Stimulated activated CD4-positive, alpha-beta T cell treated with anti-CD3 and anti-CD28 coated beads, TNF-alpha, amount 100 ng/mL, for 4 hours (primary cell): ENCODE data around the gene ETF1.

Experiments used
- DNase-seq, 3 experiments: peaks; one replicate each; pipeline ENCODE4 v3.0.0-alpha.2; 2020; ENCODE audit warnings: low read depth in 3 of 3

ETF1 gene

DNA sequence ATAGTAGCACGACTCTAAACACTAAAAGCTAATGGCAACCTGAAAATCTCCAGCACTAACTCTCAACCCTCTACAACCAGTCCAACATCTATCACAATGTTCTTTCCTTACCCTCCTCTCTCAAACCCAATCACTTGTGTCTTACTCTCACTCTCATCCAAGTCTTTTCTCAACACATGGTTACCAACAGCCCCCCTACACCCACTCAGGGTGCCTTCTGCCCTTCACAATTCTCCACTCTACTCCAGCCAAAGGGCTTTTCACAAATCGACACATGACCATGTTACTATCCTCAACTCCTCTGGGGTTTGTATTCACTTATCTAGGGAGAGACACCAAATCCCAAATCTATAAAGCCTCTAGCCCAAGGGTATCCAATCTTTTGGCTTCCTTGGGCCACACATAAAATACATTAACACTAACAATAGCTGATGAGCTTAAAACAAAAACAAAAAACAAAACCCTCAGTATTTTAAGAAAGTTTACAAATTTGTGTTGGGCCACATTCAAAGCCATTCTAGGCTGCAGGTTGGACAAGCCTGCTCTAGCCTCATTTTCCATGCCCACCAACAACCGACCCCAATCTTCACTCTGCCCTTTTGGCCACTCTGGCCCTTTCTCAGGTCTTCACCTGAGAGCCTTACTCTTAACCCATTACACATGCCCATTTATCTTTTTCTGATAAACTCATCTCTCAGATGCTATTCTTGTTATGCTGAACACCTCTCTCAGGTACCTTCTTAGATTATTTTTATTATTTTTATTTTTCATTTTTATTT, 20.5 kb upstream of the ETF1 start:
- no peak for DNase-seq

DNA sequence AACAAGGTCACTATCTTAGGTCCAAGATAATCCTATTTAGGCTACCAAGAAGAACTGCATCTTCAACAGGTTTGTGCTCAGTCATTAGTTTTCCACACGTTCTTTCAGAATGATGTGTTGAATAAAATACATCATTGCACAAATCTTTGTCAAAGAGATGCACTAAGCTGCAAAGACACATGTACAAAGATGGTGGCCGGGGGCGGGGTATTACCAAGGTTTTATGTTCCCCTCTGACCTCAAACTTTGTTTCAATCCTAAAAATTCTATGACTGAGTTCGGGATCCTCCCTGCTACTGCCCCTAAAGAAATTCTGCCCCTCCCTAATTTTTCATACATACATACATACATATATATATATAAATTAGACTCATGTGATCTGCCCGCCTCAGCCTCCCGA, 17.9 kb upstream of the ETF1 start:
- DNase-seq = no peak

DNA sequence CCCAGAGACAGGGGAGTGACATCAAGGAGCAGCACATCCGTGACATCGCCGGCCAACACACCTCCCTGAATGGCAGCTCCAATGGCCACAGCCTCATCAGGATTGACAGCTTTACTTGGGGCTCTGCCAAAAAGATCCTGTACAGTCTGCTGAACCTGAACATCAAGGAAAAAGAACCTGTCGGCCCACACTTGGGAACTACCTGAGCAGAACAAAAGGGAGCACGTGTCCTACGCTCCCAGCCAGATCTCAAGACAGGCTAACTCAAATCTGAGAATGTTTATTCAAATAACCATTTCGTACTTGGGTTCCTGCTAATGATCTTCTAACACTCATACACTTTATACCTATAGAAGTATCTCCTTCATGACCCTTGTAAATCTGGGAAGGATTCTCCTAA, 16.9 kb upstream of the ETF1 start:
- no peak for DNase-seq

DNA sequence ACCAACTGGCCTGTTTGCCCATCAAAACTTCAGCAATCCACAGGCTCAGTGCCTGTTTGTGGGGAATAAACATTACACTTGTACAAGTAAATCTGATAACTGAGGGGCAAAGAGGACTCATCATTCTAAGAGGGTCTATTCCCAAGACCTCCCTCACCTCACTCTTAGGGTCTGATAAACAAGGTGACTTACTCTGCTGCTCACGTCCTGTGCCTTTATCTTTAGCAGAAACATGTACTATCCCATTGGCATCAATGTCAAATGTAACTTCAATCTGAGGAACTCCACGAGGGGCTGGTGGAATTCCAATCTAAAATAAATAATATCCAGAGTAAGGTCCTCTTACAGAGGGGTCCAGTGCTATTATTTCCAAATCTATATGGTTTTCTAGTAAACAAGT, 14.6 kb upstream of the ETF1 start:
- DNase-seq = no peak

DNA sequence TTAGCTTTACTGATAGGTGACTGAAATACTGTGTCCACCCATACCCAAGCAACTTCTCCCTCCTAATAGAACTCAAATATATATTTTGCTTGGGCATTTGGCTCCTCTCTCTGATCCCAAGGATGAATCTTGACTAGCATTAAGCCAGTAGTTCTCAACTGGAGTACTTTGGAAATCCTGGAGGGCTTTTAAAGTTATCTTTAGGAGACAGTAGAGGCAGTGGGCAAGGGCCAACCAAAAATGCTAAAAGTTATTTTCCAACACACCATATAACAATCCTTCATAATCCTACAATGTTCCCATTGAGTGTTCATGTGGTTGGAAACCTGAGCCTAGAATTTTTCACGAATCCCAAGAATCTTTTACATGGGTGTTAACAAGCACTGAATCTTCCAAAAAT, 11.1 kb upstream of the ETF1 start:
- no peak for DNase-seq

DNA sequence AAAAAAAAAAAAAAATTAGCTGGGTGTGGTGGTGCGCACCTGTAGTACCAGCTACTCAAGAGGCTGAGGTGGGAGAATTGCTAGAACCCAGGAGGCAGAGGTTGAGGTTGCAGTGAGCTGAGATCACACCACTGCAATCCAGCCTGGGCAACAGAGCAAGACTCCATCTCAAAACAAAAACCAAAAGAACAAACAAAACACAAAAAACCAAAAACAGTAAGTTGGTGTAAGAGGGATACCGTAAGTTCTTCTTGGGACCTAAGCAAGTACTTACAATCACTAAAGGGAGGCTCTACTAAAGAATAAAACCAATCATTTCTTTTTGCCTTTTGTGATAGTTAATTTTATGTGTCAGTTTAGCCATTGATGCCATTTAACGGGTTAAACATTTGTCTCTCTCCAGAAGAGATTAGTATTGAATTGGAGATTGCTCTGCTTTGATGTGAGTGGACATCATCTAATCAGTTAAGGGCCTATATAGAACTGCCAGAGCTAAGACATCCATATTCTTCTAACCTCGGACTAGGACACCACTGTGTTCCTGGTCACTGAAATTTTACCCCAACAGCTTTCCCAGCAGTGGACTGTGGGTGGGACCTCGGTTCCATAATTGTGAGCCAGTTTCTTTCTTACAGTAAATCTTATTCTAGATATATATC, 10.5 kb upstream of the ETF1 start:
- no peak for DNase-seq

DNA sequence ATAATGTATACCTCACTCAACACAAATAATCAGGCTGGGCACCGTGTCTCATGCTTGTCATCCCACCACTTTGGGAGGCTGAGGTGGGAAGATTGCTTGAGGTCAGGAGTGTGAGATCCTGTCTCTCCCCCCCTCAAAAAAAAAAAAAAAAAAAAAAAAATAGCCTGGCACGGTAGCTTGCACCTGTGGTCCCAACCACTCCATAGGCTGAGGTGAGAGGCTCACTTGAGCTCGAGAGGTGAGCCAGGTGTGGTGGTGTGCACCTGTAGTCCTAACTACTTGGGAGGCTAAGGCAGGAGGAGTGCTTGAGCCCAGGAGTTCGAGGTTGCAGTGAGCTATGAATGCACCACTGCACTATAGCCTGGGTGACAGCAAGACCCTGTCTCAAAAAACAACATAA, 9.6 kb upstream of the ETF1 start:
- no peak for DNase-seq

DNA sequence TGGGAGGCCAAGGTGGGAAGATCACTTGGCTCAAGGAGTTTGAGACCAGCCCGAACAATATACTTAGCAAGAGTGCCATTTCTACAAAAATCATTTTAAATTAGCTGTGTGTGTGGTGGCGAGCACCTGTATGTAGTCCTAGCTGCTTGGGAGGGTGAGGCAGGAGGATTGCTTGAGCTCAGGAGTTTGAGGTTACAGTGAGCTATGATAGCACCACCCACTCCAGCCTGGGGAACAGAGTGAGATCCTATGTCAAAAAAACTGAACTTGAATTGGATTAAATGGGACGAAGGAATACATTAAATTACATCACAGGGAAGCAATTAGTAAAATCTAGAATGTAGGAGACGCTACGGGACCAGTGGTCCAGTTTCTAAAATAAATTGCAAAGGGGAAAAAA, 6.4 kb upstream of the ETF1 start:
- no peak for DNase-seq

DNA sequence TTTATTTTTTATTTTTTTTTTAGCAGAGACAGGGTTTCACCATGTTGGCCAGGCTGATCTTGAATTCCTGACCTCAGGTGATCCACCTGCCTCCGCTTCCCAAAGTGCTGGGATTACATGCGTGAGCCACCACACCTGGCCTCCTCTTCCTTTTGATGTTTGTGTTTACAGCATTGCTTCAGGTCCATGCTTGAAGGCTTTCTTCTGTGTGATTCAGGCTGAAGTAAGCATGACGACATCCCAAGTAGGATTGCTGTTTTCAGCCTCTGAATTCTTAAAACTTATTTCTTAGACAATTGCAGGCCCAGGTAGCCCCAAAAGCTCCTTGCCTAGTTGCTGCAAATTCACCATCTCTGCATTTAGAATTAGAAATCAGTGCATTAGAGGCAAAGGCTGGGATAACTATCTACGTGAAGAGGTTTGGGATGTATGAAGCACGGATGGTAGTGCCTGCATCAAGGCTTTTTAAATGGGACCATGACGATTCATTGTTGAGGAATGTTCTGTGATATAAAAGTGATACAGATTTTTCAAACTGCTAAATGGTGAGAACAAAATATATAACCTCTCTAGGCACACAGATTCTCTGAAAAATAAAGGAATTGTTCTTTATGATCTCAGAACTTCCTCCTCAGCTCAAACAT, 3.0 kb upstream of the ETF1 start:
- no peak for DNase-seq

DNA sequence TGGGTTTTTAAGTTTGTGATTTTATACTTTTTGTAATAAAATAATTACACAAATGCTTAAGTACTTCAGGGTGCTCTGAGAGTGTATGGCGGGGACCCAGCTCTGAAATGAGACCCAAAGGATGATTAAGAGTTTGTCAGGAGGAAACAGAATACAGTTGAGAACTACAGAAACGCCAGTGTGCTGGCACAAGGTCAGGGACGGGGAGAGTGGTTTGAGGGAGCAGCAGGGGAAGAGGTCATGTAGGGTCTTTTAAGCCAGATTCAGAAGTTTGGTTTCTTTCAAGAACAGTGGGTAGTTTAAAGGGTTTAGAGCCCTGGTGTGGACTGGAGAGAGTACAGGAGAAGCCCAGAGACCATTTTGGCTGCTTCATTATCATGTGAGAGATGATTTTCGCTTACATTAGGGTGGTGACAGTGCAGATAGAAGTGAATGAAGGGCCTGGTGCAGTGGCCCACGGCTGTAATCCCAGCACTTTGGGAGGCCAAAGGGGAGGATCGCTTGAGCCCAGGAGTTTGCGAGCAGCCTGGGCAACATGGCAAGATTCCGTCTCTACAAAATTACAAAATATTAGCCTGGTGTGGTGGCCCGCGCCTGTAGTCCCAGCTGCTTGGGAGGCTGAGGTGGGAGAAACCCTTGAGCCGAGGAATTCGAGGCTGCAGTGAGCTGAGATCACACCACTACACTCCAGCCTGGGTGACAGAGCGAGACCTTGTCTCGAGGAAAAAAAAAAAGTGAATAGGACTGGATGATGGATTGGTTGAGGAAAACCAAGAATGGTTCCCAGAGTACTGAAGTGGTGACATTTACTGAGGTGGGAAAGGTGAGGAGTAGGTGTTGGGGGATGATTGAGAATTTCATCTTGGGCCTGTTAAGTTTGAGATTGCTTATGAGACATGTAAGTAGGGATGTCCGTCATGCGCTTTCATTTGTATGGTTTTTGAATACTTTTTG, 1.4 kb upstream of the ETF1 start:
- DNase-seq = no peak

DNA sequence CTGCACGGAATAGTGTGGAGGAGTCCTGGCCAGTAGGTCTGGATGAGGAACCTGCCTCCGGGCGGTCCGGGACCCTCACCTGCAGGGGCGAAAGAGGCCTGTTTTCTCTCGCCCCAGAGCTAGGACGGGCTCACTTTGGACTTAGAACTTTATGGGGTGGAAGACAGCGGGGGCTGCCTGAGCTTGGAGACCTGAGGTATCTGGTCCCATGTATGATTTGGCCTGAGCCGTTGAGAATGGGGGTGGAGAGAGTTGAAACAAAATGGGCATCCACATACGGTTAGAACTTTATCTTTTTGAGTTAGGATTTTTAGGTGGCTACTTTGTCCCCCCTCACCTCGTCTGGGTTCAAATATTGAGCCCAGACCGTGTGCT, 681 bp upstream of the ETF1 start:
- peak in 1 of 3 experiments; percentile 57 for DNase-seq

DNA sequence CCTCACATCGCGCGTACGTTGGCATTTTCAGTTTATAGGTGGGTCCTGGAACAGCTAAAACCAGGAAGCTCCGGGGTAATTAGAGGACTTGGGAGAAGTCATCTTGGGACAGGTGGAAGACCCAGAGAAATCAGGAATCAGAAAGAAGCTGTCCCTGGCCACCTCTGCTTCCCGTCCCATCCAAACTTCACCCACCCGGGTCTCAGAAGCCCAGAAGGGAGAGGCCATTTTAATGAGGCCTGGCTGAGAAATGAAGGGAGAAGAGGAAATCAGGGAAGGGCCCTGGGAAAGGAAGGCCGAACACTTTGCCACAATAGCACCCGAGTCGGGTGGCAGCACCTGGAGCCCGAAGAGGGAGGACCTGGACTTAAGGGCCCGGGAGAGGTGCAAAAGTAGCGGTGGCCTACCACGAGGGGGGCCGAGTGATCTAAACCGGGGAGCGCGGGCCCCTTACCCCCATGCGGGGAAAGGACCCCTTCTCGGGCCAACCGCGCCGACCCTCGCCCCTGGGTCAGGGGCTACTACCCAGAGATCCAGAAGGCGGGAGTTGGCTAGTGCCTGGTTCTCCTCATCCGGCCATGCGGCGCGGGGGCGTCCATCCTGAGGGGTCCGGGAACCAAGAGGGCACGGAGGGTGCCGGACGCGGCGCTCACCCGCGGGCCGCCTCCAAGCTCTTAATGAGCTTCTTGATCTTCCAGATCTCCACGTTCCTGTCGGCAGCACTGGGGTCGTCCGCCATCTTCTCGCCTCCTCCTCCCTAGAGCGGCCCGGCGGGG, 668 bp downstream of the ETF1 start:
- no peak for DNase-seq

DNA sequence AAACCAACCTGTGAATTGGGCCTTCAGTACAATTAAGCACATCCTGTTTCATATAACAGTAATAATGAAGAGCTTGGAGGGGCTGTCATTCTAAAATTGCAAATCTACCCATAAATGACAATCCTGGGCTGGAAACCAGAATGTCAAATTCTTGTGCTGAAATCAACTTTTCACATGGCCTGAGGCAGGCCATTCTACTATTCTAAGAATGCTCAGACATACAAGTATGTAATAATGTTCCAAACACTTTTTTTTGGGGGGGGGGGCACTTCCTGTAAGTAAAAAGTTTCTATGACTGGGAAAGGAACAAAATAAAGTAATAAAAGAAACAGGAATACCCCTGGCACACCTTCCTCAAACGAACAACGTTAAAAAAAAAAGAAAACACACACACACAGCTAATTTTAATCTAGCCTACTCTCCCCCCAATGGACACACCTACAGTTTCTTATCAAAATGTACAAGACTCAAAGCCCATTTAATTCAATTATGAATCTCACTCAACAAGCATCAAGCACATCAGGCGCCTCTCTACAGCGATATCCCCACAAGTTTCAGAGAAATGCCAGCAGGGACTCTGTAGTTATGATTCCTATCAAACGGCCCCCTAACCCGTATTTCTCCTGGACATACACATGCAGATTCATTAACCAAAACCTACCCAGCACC, 1.4 kb downstream of the ETF1 start:
- no peak for DNase-seq

DNA sequence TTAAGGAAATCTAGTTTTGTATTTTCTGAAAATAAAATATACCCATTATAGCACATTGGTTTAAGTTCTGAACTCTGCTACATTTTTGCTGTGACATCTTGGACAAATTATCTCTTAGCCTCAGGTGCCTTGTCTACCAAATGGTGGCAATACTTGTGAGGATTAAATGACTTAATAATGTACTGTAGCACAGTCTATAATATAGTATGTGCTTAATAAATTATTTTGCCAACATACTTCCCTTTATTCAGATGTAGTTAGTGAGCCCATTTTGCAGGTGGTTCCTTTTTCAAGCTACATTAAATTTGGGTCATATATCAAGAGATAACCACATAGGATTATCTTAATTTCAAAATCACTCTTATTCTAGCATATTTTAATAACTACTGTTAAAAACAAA, 3.2 kb downstream of the ETF1 start:
- no peak for DNase-seq

DNA sequence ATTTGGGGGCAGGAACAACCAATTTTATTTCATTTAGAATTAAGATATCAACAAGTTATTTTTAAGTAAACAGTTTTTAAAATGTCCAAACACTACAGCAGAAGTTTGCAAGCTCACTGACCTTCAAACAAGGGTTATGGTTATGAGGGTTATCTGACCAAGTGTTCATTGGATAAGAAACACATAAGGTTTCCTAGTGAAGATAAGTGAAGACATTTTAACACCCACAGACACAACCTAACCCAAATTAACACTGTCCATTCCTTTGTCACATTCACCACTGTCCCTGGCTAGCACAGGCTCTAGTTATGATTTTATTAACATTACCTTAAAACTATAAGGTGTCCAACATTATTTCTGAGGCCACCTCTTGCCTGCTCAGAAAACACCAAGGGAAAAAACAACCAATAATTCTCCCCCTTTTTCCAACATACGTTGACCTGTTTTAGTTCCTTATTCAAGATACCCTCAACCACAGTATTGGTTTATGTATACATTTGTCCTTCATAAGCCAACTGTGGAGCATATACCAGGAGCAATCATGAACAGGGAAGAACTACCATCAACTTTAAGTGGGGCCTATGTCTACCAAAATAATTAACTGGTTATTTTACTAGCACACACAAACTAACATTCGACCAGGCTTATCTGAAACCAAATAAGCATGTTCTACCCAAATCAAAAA, 4.0 kb downstream of the ETF1 start:
- DNase-seq = no peak

DNA sequence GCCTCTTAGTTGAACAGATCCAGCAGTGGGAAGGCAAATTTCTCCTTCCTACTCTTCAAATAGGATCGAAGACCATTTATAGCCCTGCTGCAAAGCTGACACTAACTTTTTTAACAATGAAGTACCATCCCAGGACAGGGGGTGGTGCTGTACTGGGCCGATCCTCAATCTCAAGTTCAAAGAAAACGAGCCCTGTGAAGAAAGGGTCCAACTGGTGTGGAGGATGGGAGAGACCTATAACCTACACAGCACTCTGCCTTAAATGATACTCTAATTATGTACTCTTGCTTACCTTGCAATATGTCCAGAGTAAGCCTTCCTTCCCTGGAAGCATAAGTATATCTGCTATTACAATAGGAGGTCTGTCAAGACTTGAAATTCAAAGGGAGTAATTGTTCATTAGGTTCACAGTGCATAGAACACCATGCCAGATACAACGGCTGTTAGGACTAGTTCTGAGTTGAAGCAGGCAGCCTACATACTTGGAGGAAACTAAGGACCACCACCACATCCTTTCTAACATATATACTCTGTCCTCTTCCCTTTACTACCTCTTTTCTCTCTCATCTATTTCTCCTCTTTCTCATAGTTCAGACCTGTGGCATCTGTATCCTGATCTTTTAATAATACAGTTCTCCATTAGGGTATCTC, 6.2 kb downstream of the ETF1 start:
- DNase-seq = no peak

DNA sequence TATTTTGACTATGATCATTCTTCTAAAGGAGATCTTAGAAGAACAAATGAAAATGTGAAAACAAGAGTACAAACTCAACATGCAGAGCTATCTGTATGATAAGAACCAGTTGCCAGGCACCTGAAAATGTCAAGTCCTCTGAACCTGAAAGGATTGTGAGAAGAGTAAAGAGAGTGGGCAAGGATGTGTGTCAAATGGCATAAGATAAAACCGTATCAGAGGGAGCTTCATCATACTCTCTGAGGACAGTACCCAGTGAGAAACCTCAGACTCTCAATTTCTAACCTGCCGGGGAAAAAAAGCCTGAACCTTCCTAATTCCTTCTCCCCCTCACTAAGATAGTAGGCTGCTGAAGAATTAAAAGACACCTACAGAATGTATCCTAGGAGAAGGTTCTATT, 6.8 kb downstream of the ETF1 start:
- no peak for DNase-seq

DNA sequence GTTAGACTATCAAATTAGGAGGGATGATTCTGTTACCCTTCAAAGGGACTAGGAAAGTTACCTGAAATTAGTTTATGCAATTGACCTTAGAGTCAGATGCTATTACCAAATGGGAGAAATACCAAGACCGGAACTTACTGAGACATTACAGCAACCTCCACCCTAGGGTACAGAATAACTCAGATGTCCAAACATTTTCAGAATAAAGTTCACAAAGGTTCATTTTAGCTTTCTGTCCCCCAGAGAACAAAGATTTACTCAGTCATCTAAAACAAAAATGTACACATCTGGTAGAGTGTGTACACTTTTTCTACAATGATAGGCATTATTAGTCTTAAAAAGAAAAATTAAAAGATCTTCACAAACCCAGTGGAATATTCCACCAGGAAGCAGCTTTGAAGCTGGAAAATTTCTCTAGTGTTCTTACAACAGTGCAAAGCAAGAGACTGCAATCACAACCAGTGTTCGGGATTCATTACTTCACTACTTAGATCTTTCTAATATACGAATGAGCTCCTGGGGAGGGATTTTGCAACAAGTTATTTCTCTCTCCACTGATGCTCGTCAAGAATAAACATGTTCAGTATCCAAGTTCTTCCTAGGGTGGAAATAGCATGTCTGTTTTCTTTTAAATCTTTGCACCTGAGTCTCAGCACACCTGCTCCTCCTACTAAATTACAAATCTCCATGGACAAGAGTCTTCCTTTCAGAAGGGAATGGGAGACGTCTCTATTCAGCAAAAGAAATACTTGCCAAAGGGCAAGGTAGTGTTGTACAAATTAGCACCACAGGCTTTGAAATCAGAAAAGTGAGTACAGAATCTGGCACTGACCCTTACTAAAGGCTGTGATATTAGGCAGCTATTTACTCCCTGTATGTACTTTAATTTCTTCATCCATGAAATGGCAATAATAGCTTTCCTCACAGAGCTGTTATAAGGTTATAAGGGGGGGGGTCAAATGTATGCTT, 8.8 kb downstream of the ETF1 start:
- DNase-seq = no peak
